Measurements from ENCODE around the gene SLC22A17.

The SLC22A17 gene

DNA sequence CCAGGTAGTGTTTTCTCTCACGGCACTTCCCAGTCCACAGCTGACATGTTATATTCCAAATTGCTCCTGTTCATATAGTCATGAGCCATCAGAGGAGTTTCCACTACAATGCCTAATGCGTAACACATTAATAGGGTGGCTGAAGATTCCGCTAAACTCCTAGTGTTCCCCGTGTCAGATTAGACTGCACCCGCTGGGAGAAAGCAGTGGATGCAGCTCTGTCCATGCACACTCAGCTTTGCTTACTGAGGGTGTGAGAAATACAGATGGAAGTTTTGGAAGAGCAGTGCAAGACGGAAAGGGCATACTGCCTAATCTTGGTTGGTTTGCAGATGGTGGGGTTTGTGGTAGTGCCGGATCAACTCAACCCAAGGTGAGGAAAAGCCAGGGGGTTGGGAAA is 55.6 kb downstream of the SLC22A17 start:
- H3K4me3 ChIP-seq (ENCODE audit: low read depth, low read length), result no peak overlapping the region
- TF ChIP-seq, protein P1, sequence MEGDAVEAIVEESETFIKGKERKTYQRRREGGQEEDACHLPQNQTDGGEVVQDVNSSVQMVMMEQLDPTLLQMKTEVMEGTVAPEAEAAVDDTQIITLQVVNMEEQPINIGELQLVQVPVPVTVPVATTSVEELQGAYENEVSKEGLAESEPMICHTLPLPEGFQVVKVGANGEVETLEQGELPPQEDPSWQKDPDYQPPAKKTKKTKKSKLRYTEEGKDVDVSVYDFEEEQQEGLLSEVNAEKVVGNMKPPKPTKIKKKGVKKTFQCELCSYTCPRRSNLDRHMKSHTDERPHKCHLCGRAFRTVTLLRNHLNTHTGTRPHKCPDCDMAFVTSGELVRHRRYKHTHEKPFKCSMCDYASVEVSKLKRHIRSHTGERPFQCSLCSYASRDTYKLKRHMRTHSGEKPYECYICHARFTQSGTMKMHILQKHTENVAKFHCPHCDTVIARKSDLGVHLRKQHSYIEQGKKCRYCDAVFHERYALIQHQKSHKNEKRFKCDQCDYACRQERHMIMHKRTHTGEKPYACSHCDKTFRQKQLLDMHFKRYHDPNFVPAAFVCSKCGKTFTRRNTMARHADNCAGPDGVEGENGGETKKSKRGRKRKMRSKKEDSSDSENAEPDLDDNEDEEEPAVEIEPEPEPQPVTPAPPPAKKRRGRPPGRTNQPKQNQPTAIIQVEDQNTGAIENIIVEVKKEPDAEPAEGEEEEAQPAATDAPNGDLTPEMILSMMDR (IDR thresholded peaks at IDR 0.05; ENCODE audit: low read depth, low read length), result no peak
- in situ Hi-C loops (cut with HindIII; ENCODE audit: low sequenced_read_pairs), result no loop called here
- DNase-seq (ENCODE audit: low read depth, low spot score), result no peak
